IMR-90 (cell line): ENCODE measurements around the gene RAMP3. TPM values are rescaled to one million over a fixed set of nuclear protein-coding genes. Genes with fewer than 3 reads are reported as not detected.

Experiments used
- ATAC-seq: fragments of 200-7000 bp; cut with Tn5 transposase; 2 replicates; pipeline ENCODE4 v1.9.1; 2020; ENCODE audit warnings: low read depth, mild to moderate bottlenecking, moderate library complexity
- BruUV-seq: library from RNA; stranded (reverse); fragments of 400-500 nt; replicated peaks from 2 replicates; lab custom pipeline; 2021; lab: Mats Ljungman, UMichigan
- CTCF ChIA-PET: fragments of 300-600 bp; formaldehyde crosslinking; extraction: SDS; loops from one replicate; lab custom pipeline; 2021; ENCODE audit warnings: antibody characterized with exemption; lab: Yijun Ruan, JAX
- POLR2A ChIA-PET: fragments of 300-600 bp; sonication (Branson Sonifier 250); formaldehyde crosslinking; loops from one replicate; lab custom pipeline; 2022; ENCODE audit warnings: antibody characterized with exemption; ENCODE audit not compliant: unreplicated experiment; lab: Charles Lee
- DNase-seq: peaks from one replicate; pipeline ENCODE4 v3.0.0; 2013
- H2AFZ ChIP-seq: replicated peaks from 2 replicates; pipeline ENCODE3; 2013; ENCODE audit warnings: low read length, mild to moderate bottlenecking; ENCODE audit not compliant: poor library complexity
- H2AK5ac ChIP-seq: 2 replicates; pipeline ENCODE4 v1.6.1; 2013; ENCODE audit warnings: low read depth, low read length, inconsistent platforms
- H2AK9ac ChIP-seq: replicated peaks from 2 replicates; pipeline ENCODE3; 2013; ENCODE audit warnings: mild to moderate bottlenecking, low read depth, low read length, moderate library complexity; ENCODE audit not compliant: poor library complexity
- H2BK120ac ChIP-seq: 2 replicates; pipeline ENCODE4 v1.6.1; 2013; ENCODE audit warnings: low read depth, low read length, inconsistent platforms
- H2BK15ac ChIP-seq: 3 replicates; pipeline ENCODE4 v1.6.1; 2013; ENCODE audit warnings: low read depth, low read length, inconsistent platforms
- H2BK20ac ChIP-seq: 2 replicates; pipeline ENCODE4 v1.6.1; 2013; ENCODE audit warnings: low read depth, mild to moderate bottlenecking, inconsistent platforms, low read length, moderate library complexity
- H2BK5ac ChIP-seq: 2 replicates; pipeline ENCODE4 v1.6.1; 2013; ENCODE audit warnings: mild to moderate bottlenecking, low read depth, low read length, inconsistent platforms; ENCODE audit not compliant: poor library complexity, severe bottlenecking
- H3K14ac ChIP-seq: replicated peaks from 2 replicates; pipeline ENCODE4 v1.6.1; 2013; ENCODE audit warnings: low read depth, low read length, inconsistent platforms
- H3K18ac ChIP-seq: 2 replicates; pipeline ENCODE4 v1.6.1; 2013; ENCODE audit warnings: low read depth, low read length, control low read depth
- H3K23ac ChIP-seq: 2 replicates; pipeline ENCODE4 v1.6.1; 2013; ENCODE audit warnings: low read depth, low read length, inconsistent platforms
- H3K27ac ChIP-seq: 2 replicates; pipeline ENCODE4 v1.5.1; 2013; ENCODE audit warnings: mild to moderate bottlenecking, control low read depth, low read length; ENCODE audit not compliant: insufficient read depth
- H3K27me3 ChIP-seq: 2 replicates; pipeline ENCODE4 v1.6.1; 2013; ENCODE audit warnings: low read length; ENCODE audit not compliant: control insufficient read depth, insufficient read depth
- H3K36me3 ChIP-seq: 2 replicates; pipeline ENCODE4 v1.6.1; 2013; ENCODE audit warnings: low read length, mixed read lengths; ENCODE audit not compliant: control insufficient read depth, insufficient read depth
- H3K4ac ChIP-seq: 2 replicates; pipeline ENCODE4 v1.6.1; 2013; ENCODE audit warnings: low read depth, low read length, inconsistent platforms
- H3K4me1 ChIP-seq: 2 replicates; pipeline ENCODE4 v1.6.1; 2013; ENCODE audit warnings: low read length, mixed read lengths; ENCODE audit not compliant: control insufficient read depth, insufficient read depth
- H3K4me2 ChIP-seq: 2 replicates; pipeline ENCODE4 v1.6.1; 2013; ENCODE audit warnings: low read depth, mild to moderate bottlenecking, control low read depth, low read length, moderate library complexity
- H3K4me3 ChIP-seq: 2 replicates; pipeline ENCODE4 v1.5.1; 2013; ENCODE audit warnings: low read depth, mild to moderate bottlenecking, control low read depth, low read length, moderate library complexity; ENCODE audit not compliant: insufficient read depth
- H3K56ac ChIP-seq: 2 replicates; pipeline ENCODE4 v1.6.1; 2013; ENCODE audit warnings: low read length, inconsistent platforms; ENCODE audit not compliant: insufficient read depth; ENCODE audit errors: extremely low read depth
- H3K79me1 ChIP-seq, 2 experiments: 2 replicates each; pipeline ENCODE4 v1.6.1; 2013; ENCODE audit warnings: low read length in 2 of 2, inconsistent platforms in 1 of 2, low read depth in 1 of 2
- H3K9ac ChIP-seq: 2 replicates; pipeline ENCODE4 v1.6.1; 2013; ENCODE audit warnings: low read depth, low read length, control low read depth
- H3K9me1 ChIP-seq: 2 replicates; pipeline ENCODE4 v1.6.1; 2013; ENCODE audit warnings: low read length, inconsistent platforms; ENCODE audit not compliant: insufficient read depth
- H3K9me3 ChIP-seq: 2 replicates; pipeline ENCODE4 v1.6.1; 2013; ENCODE audit warnings: low read length; ENCODE audit not compliant: control insufficient read depth, insufficient read depth
- H4K20me1 ChIP-seq: 2 replicates; pipeline ENCODE4 v1.6.1; 2013; ENCODE audit warnings: low read length, inconsistent platforms; ENCODE audit not compliant: insufficient read depth
- H4K5ac ChIP-seq: 2 replicates; pipeline ENCODE4 v1.6.1; 2013; ENCODE audit warnings: mild to moderate bottlenecking, low read depth, low read length, control low read depth
- H4K8ac ChIP-seq, 2 experiments: 2 replicates each; pipeline ENCODE4 v1.6.1; 2013; ENCODE audit warnings: low read depth in 2 of 2, low read length in 2 of 2, control low read depth in 1 of 2, inconsistent platforms in 1 of 2
- H4K91ac ChIP-seq: 2 replicates; pipeline ENCODE4 v1.6.1; 2013; ENCODE audit warnings: low read depth, low read length, inconsistent platforms; ENCODE audit not compliant: insufficient read depth
- BHLHE40 ChIP-seq: fragments of 150-350 bp; IDR thresholded peaks from 2 replicates; pipeline ENCODE4 v1.6.1; 2016; ENCODE audit warnings: mild to moderate bottlenecking, low read depth, low read length
- CEBPB ChIP-seq: IDR thresholded peaks from 2 replicates; pipeline ENCODE4 v1.6.1; 2012; ENCODE audit warnings: low read depth, low read length, improper control_type of control experiment
- CHD1 ChIP-seq: IDR thresholded peaks from 2 replicates; pipeline ENCODE4 v1.6.1; 2012; ENCODE audit warnings: low read depth, low read length, improper control_type of control experiment
- FOS ChIP-seq: fragments of 150-350 bp; IDR thresholded peaks from 2 replicates; pipeline ENCODE4 v1.6.1; 2016; ENCODE audit warnings: low read depth, low read length
- MAFK ChIP-seq: IDR thresholded peaks from 2 replicates; pipeline ENCODE4 v1.6.1; 2012; ENCODE audit warnings: low read depth, low read length, improper control_type of control experiment
- MAZ ChIP-seq: IDR thresholded peaks from 2 replicates; pipeline ENCODE4 v1.6.1; 2012; ENCODE audit warnings: low read depth, mild to moderate bottlenecking, low read length, improper control_type of control experiment, moderate library complexity, borderline replicate concordance
- MXI1 ChIP-seq: IDR thresholded peaks from 2 replicates; pipeline ENCODE4 v1.6.1; 2012; ENCODE audit warnings: low read depth, mild to moderate bottlenecking, low read length, moderate library complexity, borderline replicate concordance
- NFE2L2 ChIP-seq: fragments of 150-350 bp; IDR thresholded peaks from 2 replicates; pipeline ENCODE4 v1.6.1; 2016; ENCODE audit warnings: low read depth, mild to moderate bottlenecking, low read length
- POLR2A ChIP-seq: IDR thresholded peaks from 2 replicates; pipeline ENCODE4 v1.6.1; 2012; ENCODE audit warnings: mild to moderate bottlenecking, low read depth, low read length
- RAD21 ChIP-seq: IDR thresholded peaks from 2 replicates; pipeline ENCODE4 v1.6.1; 2012; ENCODE audit warnings: low read length, improper control_type of control experiment
- RCOR1 ChIP-seq: IDR thresholded peaks from 2 replicates; pipeline ENCODE4 v1.6.1; 2012; ENCODE audit warnings: mild to moderate bottlenecking, low read length, improper control_type of control experiment; ENCODE audit not compliant: insufficient replicate concordance
- RFX5 ChIP-seq: IDR thresholded peaks from 2 replicates; pipeline ENCODE4 v1.8.0; 2012; ENCODE audit warnings: low read depth, mild to moderate bottlenecking, low read length, moderate library complexity
- SMC3 ChIP-seq: fragments of 150-350 bp; IDR thresholded peaks from 2 replicates; pipeline ENCODE4 v1.6.1; 2016; ENCODE audit warnings: low read depth, mild to moderate bottlenecking, antibody characterized with exemption, low read length, moderate library complexity
- USF2 ChIP-seq: fragments of 150-350 bp; IDR thresholded peaks from 2 replicates; pipeline ENCODE4 v1.6.1; 2017; ENCODE audit warnings: mild to moderate bottlenecking, antibody characterized with exemption, low read length, low read depth
- WGBS, 2 experiments: methylation state at CpG; one replicate each; pipeline versions ENCODE4 v1.1.5 to v1.1.7; 2013; ENCODE audit warnings: missing lambda C conversion rate in 2 of 2; ENCODE audit not compliant: insufficient read length in 1 of 2; ENCODE audit errors: extremely low coverage in 2 of 2; 5-methylcytosine and 5-hydroxymethylcytosine counted together
- dilution Hi-C: fragments of 300-500 bp; cut with HindIII; formaldehyde crosslinking; loops from one replicate; pipeline ENCODE4 v1.14.3; 2018; ENCODE audit warnings: low sequenced_read_pairs; ENCODE audit not compliant: unreplicated experiment
- in situ Hi-C: fragments of 300-500 bp; cut with MboI; formaldehyde crosslinking; loops from 3 replicates; pipeline ENCODE4 v1.14.3; 2019; ENCODE audit warnings: low sequenced_read_pairs, inconsistent platforms, mixed read lengths
- intact Hi-C: fragments of 100-400 bp; cut with micrococcal nuclease; formaldehyde crosslinking; loops from 2 replicates; pipeline ENCODE4 v1.10.0; 2022
- polyA plus RNA-seq, 3 experiments: library from polyadenylated mRNA; depleted of rRNA; stranded (reverse); fragments of >200 nt; gene quantifications; 2 replicates each; pipeline ENCODE4 v1.2.3, GENCODE V29; 2012; ENCODE audit warnings: low replicate concordance in 1 of 3
- total RNA-seq: library from RNA; depleted of rRNA; stranded (reverse); fragments of >200 nt; gene quantifications from 2 replicates; pipeline ENCODE4 v1.2.3, GENCODE V29; 2012
- TF ChIP-seq, protein P1 (sequence below): conservative IDR thresholded peaks from 2 replicates; pipeline ENCODE4 v1.5.1; 2012; ENCODE audit warnings: mild to moderate bottlenecking, low read depth, low read length, improper control_type of control experiment
- TF ChIP-seq, protein P2 (sequence below): fragments of 150-350 bp; IDR thresholded peaks from 2 replicates; pipeline ENCODE4 v1.6.1; 2016; ENCODE audit warnings: low read depth, mild to moderate bottlenecking, low read length, moderate library complexity, borderline replicate concordance

RAMP3 gene
- total and polyA plus RNA-seq, 2 of the 4 experiments (the other 2 are of a cell fraction) = not detected

DNA sequence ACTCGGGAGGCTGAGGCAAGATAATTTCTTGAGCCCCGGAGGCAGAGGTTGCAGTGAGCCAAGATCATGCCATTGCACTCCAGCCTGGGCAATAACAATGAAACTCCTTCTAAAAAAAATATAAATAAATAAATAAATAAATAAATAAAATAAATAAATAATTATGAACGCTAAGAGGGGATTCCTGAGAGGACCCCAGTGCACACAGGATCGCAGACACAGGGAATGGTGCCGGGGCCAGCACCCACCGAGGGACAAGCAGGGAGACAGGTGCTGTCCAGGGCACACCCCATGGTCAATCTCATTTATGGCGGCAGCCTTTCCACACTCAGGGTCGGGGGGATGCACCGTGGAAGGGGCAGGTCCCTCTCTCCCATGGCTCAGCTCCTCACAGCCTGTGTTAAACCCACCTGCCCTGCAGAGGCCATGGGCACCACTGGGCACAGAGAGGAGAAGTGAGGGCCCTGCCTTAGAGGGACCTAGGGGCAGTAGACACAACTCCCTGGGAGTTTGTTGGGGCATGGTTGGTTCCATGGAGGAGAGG, 2.2 kb upstream of the RAMP3 start:
- H3K27ac ChIP-seq = no peak overlapping the region
- no peak overlapping the region for H4K91ac ChIP-seq
- H3K9ac ChIP-seq = no peak overlapping the region
- no peaks in the 10 kb centered on the region for H3K9me1 ChIP-seq
- H3K4me3 ChIP-seq = no peak overlapping the region
- BruUV-seq = no TSS peak
- H3K9me3 ChIP-seq = no peaks in the 10 kb centered on the region
- CTCF ChIA-PET = no interaction called here
- H2BK15ac ChIP-seq = no peak overlapping the region
- H4K20me1 ChIP-seq = no peaks in the 10 kb centered on the region
- intact Hi-C loops = no loop called here
- no peak overlapping the region for H3K4me2 ChIP-seq
- no peaks in the 10 kb centered on the region for H3K79me1 ChIP-seq
- no peak overlapping the region for H3K18ac ChIP-seq
- no peak overlapping the region for H3K4ac ChIP-seq
- H4K8ac ChIP-seq = no peak overlapping the region
- 72% methylated on average over 3 of the region's 9 CpGs; no CpG with 5 or more reads in 1 of the 2 experiments for WGBS, 2 experiments
- no peak overlapping the region for H2AFZ ChIP-seq
- peaks cover 53% of the 10 kb centered on the region for H3K27me3 ChIP-seq
- POLR2A ChIA-PET = no interaction called here
- no peak overlapping the region for H2BK120ac ChIP-seq
- H2BK20ac ChIP-seq = no peak overlapping the region
- dilution Hi-C loops = no loop called here
- H2BK5ac ChIP-seq = no peak overlapping the region
- no peak overlapping the region for H3K56ac ChIP-seq
- ATAC-seq (no peak), DNase-seq (no peak)
- no peak overlapping the region for H2AK9ac ChIP-seq
- H4K5ac ChIP-seq = no peak overlapping the region
- no peak overlapping the region for H3K23ac ChIP-seq
- H2AK5ac ChIP-seq = no peak overlapping the region
- H3K4me1 ChIP-seq = no peaks in the 10 kb centered on the region
- H3K14ac ChIP-seq = no peak overlapping the region
- no peaks in the 10 kb centered on the region for H3K36me3 ChIP-seq
- in situ Hi-C loops = loop anchor here (10.0 kb wide), 1 partner anchor 699 kb away; no protein-coding TSS in a partner anchor
- no peak for TF ChIP-seq BHLHE40
- TF ChIP-seq RAD21 = no peak
- no peak for TF ChIP-seq MAZ
- TF ChIP-seq CEBPB = no peak
- TF ChIP-seq FOS = no peak
- TF ChIP-seq POLR2A = no peak
- no peak for TF ChIP-seq CHD1
- TF ChIP-seq SMC3 = no peak
- TF ChIP-seq USF2 = no peak
- no peak for TF ChIP-seq RFX5
- TF ChIP-seq MAFK = no peak
- TF ChIP-seq NFE2L2 = no peak
- TF ChIP-seq MXI1 = no peak
- TF ChIP-seq, protein P1, sequence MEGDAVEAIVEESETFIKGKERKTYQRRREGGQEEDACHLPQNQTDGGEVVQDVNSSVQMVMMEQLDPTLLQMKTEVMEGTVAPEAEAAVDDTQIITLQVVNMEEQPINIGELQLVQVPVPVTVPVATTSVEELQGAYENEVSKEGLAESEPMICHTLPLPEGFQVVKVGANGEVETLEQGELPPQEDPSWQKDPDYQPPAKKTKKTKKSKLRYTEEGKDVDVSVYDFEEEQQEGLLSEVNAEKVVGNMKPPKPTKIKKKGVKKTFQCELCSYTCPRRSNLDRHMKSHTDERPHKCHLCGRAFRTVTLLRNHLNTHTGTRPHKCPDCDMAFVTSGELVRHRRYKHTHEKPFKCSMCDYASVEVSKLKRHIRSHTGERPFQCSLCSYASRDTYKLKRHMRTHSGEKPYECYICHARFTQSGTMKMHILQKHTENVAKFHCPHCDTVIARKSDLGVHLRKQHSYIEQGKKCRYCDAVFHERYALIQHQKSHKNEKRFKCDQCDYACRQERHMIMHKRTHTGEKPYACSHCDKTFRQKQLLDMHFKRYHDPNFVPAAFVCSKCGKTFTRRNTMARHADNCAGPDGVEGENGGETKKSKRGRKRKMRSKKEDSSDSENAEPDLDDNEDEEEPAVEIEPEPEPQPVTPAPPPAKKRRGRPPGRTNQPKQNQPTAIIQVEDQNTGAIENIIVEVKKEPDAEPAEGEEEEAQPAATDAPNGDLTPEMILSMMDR = no peak
- TF ChIP-seq, protein P2, sequence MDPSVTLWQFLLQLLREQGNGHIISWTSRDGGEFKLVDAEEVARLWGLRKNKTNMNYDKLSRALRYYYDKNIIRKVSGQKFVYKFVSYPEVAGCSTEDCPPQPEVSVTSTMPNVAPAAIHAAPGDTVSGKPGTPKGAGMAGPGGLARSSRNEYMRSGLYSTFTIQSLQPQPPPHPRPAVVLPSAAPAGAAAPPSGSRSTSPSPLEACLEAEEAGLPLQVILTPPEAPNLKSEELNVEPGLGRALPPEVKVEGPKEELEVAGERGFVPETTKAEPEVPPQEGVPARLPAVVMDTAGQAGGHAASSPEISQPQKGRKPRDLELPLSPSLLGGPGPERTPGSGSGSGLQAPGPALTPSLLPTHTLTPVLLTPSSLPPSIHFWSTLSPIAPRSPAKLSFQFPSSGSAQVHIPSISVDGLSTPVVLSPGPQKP = no peak
- no peak for TF ChIP-seq RCOR1
